ENCODE data around the gene WWC2. TPM values are rescaled to one million over a fixed set of nuclear protein-coding genes. Genes with fewer than 3 reads are reported as not detected.

The WWC2 gene
- total RNA-seq, 1 experiment from 2014 or later: 39.1 TPM

DNA sequence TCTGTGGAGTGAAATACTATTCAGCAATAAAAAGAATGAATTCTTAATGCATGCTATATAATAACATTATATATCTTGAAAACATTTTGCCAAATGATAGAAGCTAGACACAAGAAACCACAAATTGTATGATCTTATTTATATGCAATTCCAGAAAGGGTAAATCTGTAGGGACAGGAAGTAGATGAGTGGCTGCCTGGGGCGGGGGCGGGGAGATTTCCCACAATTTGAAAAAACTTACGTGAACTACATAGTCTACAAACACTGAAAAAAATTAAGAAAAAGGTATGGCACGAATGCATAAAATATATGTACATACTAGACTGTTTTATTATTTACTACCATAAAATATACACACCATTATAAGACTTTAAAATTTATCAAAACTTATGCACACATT is 81.6 kb downstream of the WWC2 start:
- ChIA-PET CTCF (no interaction called here), POLR2A (no interaction called here)

DNA sequence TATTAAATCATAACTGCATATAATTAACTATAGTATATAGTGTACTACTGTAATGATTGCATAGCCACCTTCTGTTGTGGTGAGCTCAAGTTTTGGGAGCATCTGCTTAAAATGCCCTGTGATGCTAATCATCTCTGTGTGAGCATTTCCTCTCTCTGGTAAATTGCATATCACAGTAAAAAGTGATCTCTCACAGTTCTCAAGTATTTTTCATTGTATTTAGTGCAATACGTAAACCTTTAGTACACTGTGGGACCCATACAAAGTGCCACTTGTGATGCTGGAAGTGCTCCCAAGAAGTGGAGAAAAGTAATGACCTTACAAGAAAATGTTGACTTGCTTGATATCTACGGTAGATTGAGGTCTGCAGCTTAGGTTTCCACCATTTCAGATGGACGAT is 82.0 kb downstream of the WWC2 start:
- H3K4me2 ChIP-seq (ENCODE audit: low read length): no peak overlapping the region
- no peaks in the 10 kb centered on the region for H3K9me2 ChIP-seq (ENCODE audit: insufficient read depth)
- peaks cover 12 to 25% of the 10 kb centered on the region in 2 experiments for H3K4me1 ChIP-seq (ENCODE audit: control insufficient read depth in 1 of 2, insufficient read depth in 2 of 2, low read length in 2 of 2)
- H3K9me3 ChIP-seq (ENCODE audit: control insufficient read depth in 1 of 2, insufficient read depth in 1 of 2, low read depth in 1 of 2, low read length in 2 of 2): no peaks in the 10 kb centered on the region
- DNase-seq (ENCODE audit: low read depth, low spot score): no peak
- ChIA-PET RAD21 (ENCODE audit: low non-redundant PET in 1 of 2, low total read pairs in 2 of 2, uncharacterized antibody in 2 of 2, unreplicated experiment in 2 of 2) (no interaction called here), CTCF (no interaction called here), POLR2A (interaction anchor here (1.5 kb wide), 1 partner anchor 18 kb away, joined by 3 read pairs; no protein-coding TSS in a partner anchor)
- peaks cover 5% of the 10 kb centered on the region; the same call in 1 of the 2 replicates for H4K20me1 ChIP-seq (ENCODE audit: insufficient read depth)
- no peaks in the 10 kb centered on the region for H3K36me3 ChIP-seq (ENCODE audit: control insufficient read depth in 1 of 2, insufficient read depth in 2 of 2, low read length in 2 of 2)
- no peak overlapping the region for H3K4me3 ChIP-seq (replicated peaks in 1 of 2; ENCODE audit: low read depth in 1 of 2, low read length in 2 of 2)
- BruUV-seq (replicated peaks): no TSS peak
- TF ChIP-seq SRF (IDR thresholded peaks at IDR 0.05; ENCODE audit: low read depth) (no peak), TCF7L2 (IDR thresholded peaks at IDR 0.05; ENCODE audit: borderline replicate concordance, extremely low read depth, insufficient read depth, insufficient read length) (no peak), RAD21 (IDR thresholded peaks at IDR 0.05; ENCODE audit: low read depth) (no peak)
- H3K9ac ChIP-seq (ENCODE audit: low read length): no peak overlapping the region
- no peak overlapping the region for H2AFZ ChIP-seq (ENCODE audit: low read depth, low read length, poor library complexity, severe bottlenecking)
- no peak for ATAC-seq
- H3K79me2 ChIP-seq (ENCODE audit: insufficient read depth, low read length): peaks cover 71% of the 10 kb centered on the region
- no peaks in the 10 kb centered on the region for H3K27me3 ChIP-seq (ENCODE audit: insufficient read depth, low read length)
- no peak overlapping the region for H3K27ac ChIP-seq (ENCODE audit: low read depth, low read length)
- intact Hi-C loops (cut with micrococcal nuclease): no loop called here

More for the DNA sequence above, 81.6 kb downstream of the WWC2 start:
- Histone ChIP-seq H3K4me3 (replicated peaks in 1 of 2; ENCODE audit: low read depth in 1 of 2, low read length in 2 of 2) (no peak overlapping the region), H3K9me2 (ENCODE audit: insufficient read depth) (no peaks in the 10 kb centered on the region), H3K27ac (ENCODE audit: low read depth, low read length) (no peak overlapping the region), H4K20me1 (ENCODE audit: insufficient read depth) (peaks cover 5% of the 10 kb centered on the region; the same call in 1 of the 2 replicates), H3K36me3 (ENCODE audit: control insufficient read depth in 1 of 2, insufficient read depth in 2 of 2, low read length in 2 of 2) (no peaks in the 10 kb centered on the region), H2AFZ (ENCODE audit: low read depth, low read length, poor library complexity, severe bottlenecking) (no peak overlapping the region), H3K9me3 (ENCODE audit: control insufficient read depth in 1 of 2, insufficient read depth in 1 of 2, low read depth in 1 of 2, low read length in 2 of 2) (no peaks in the 10 kb centered on the region), H3K9ac (ENCODE audit: low read length) (no peak overlapping the region), H3K4me2 (ENCODE audit: low read length) (no peak overlapping the region), H3K4me1 (ENCODE audit: control insufficient read depth in 1 of 2, insufficient read depth in 2 of 2, low read length in 2 of 2) (peaks cover 17 to 29% of the 10 kb centered on the region in 2 experiments), H3K27me3 (ENCODE audit: insufficient read depth, low read length) (no peaks in the 10 kb centered on the region), H3K79me2 (ENCODE audit: insufficient read depth, low read length) (peaks cover 74% of the 10 kb centered on the region)
- RAD21 ChIA-PET (ENCODE audit: low non-redundant PET in 1 of 2, low total read pairs in 2 of 2, uncharacterized antibody in 2 of 2, unreplicated experiment in 2 of 2): no interaction called here
- ATAC-seq: no peak
- no TSS peak for BruUV-seq (replicated peaks)
- no peak for TF ChIP-seq ELF1 (IDR thresholded peaks at IDR 0.05; ENCODE audit: borderline replicate concordance, low read depth)
- no peak for TF ChIP-seq SRF (IDR thresholded peaks at IDR 0.05; ENCODE audit: low read depth)
- no peak for DNase-seq (ENCODE audit: low read depth, low spot score)
- intact Hi-C loops (cut with micrococcal nuclease): no loop called here
